Keratinocyte (primary cell): Measurements from ENCODE around the gene IGFN1. TPM values are rescaled to one million over a fixed set of nuclear protein-coding genes. Genes with fewer than 3 reads are reported as not detected.

Experiments
- DNase-seq: peaks from one replicate; pipeline ENCODE4 v3.0.0-alpha.2; 2011; ENCODE audit warnings: low read depth, missing footprints, low spot score
- FAIRE-seq: peaks from 2 replicates; lab custom pipeline; 2011; peaks lifted over from hg19 to GRCh38; lab: Jason Lieb, UNC
- H2AFZ ChIP-seq: 2 replicates; pipeline ENCODE4 v1.6.0; 2012; ENCODE audit warnings: low read length, control low read depth, inconsistent platforms; ENCODE audit not compliant: control insufficient read depth
- H3K27ac ChIP-seq: 2 replicates; pipeline ENCODE4 v1.5.1; 2011; ENCODE audit warnings: low read length; ENCODE audit not compliant: control insufficient read depth, insufficient read depth
- H3K27me3 ChIP-seq: 3 replicates; pipeline ENCODE4 v1.6.0; 2011; ENCODE audit warnings: low read length; ENCODE audit not compliant: control insufficient read depth, insufficient read depth; ENCODE audit errors: extremely low read depth
- H3K36me3 ChIP-seq, 2 experiments: 2 replicates in 1 of 2; 3 replicates in 1 of 2; pipeline ENCODE4 v1.5.1; 2011; ENCODE audit warnings: low read length in 2 of 2, mild to moderate bottlenecking in 1 of 2; ENCODE audit not compliant: control insufficient read depth in 2 of 2, insufficient read depth in 2 of 2; ENCODE audit errors: extremely low read depth in 1 of 2
- H3K4me1 ChIP-seq: 3 replicates; pipeline ENCODE4 v1.5.1; 2011; ENCODE audit warnings: low read length; ENCODE audit not compliant: control insufficient read depth, insufficient read depth; ENCODE audit errors: extremely low read depth
- H3K4me2 ChIP-seq: 3 replicates; pipeline ENCODE4 v1.6.0; 2011; ENCODE audit warnings: low read depth, low read length; ENCODE audit not compliant: control insufficient read depth, insufficient read depth; ENCODE audit errors: extremely low read depth
- H3K4me3 ChIP-seq, 3 experiments: fragments of 200-600 bp in 1 of 3; sonication (generic) in 1 of 3; 2 replicates in 2 of 3; 3 replicates in 1 of 3; pipeline ENCODE4 v1.5.1; 2011 to 2016; ENCODE audit warnings: low read length in 3 of 3, mild to moderate bottlenecking in 3 of 3, control low read depth in 2 of 3, inconsistent platforms in 1 of 3, low read depth in 1 of 3, mixed read lengths in 1 of 3, mixed run types in 1 of 3, moderate library complexity in 1 of 3; ENCODE audit not compliant: control insufficient read depth in 2 of 3, insufficient read depth in 2 of 3; ENCODE audit errors: extremely low read depth in 1 of 3
- H3K79me2 ChIP-seq: 2 replicates; pipeline ENCODE4 v1.6.0; 2012; ENCODE audit warnings: low read length; ENCODE audit not compliant: control insufficient read depth, insufficient read depth
- H3K9ac ChIP-seq: 3 replicates; pipeline ENCODE4 v1.6.0; 2011; ENCODE audit warnings: low read length; ENCODE audit not compliant: control insufficient read depth, insufficient read depth; ENCODE audit errors: extremely low read depth
- H3K9me1 ChIP-seq: 3 replicates; pipeline ENCODE4 v1.6.0; 2011; ENCODE audit warnings: low read length; ENCODE audit not compliant: control insufficient read depth, insufficient read depth; ENCODE audit errors: extremely low read depth
- H3K9me3 ChIP-seq: 2 replicates; pipeline ENCODE4 v1.5.1; 2012; ENCODE audit warnings: low read depth, low read length; ENCODE audit not compliant: control insufficient read depth
- H4K20me1 ChIP-seq: 3 replicates; pipeline ENCODE4 v1.6.0; 2011; ENCODE audit warnings: low read length; ENCODE audit not compliant: control insufficient read depth, insufficient read depth; ENCODE audit errors: extremely low read depth
- CTCF ChIP-seq, 3 experiments: IDR thresholded peaks in 1 of 3; conservative IDR thresholded peaks in 1 of 3; optimal IDR thresholded peaks in 1 of 3; 2 replicates in 2 of 3; 3 replicates in 1 of 3; pipeline versions ENCODE3 to v1.5.1; 2011; ENCODE audit warnings: low read length in 3 of 3, mild to moderate bottlenecking in 3 of 3, moderate library complexity in 2 of 3, control low read depth in 1 of 3, inconsistent platforms in 1 of 3; ENCODE audit not compliant: insufficient read depth in 2 of 3; ENCODE audit errors: extremely low read depth in 1 of 3
- EZH2 ChIP-seq: IDR thresholded peaks from one replicate; pipeline ENCODE4 v1.6.1; 2012; ENCODE audit warnings: inconsistent platforms, mild to moderate bottlenecking, low read length, moderate library complexity
- dilution Hi-C: fragments of 300-500 bp; cut with MboI; formaldehyde crosslinking; loops from one replicate; pipeline ENCODE4 v1.7.0; 2020; ENCODE audit warnings: low sequenced_read_pairs; ENCODE audit not compliant: extremely low pct_ligation_motif_present
- polyA plus RNA-seq, 5 experiments: library from polyadenylated mRNA; depleted of rRNA in 3 of 5; stranded (reverse) in 3 of 5; stranded (forward) in 1 of 5; unstranded in 1 of 5; fragments of >200 nt; gene quantifications; 1 replicate in 1 of 5; 2 replicates in 3 of 5; 3 replicates in 1 of 5; pipeline versions ENCODE4 v1.2.1 to v1.2.3, GENCODE V29; 2011 to 2012; ENCODE audit warnings: missing spikeins in 2 of 5, low read depth in 1 of 5, low replicate concordance in 1 of 5

IGFN1 gene
- polyA plus RNA-seq, 1 donor (not counting 4 experiments of a cell fraction or from before 2014, with no cell fraction given): not detected

- Histone ChIP-seq H3K9me3 (no peaks in the 10 kb centered on the region), H3K27ac (no peak overlapping the region), H3K36me3 (no peaks in the 10 kb centered on the region), H3K79me2 (no peaks in the 10 kb centered on the region), H2AFZ (peak overlapping the region; percentile 69), H3K4me1 (peaks cover 23% of the 10 kb centered on the region), H4K20me1 (no peaks in the 10 kb centered on the region), H3K9me1 (no peaks in the 10 kb centered on the region), H3K4me3 (peak overlapping the region; percentile 25 to 65 (median 61)), H3K27me3 (peaks cover 6% of the 10 kb centered on the region), H3K9ac (peak overlapping the region; percentile 53), H3K4me2 (peak overlapping the region; percentile 91)
- FAIRE-seq (no peak), DNase-seq (no peak)
- dilution Hi-C loops: no loop called here
- TF ChIP-seq CTCF (optimal IDR thresholded peaks at IDR 0.05 in 1 of 3, IDR thresholded peaks at IDR 0.05 in 1 of 3, conservative IDR thresholded peaks at IDR 0.05 in 1 of 3; ENCODE audit: extremely low read depth in 1 of 3, insufficient read depth in 2 of 3, low read length in 3 of 3): peak; percentile 12 to 39 (median 19)
- no peak for TF ChIP-seq EZH2
Observed at GRCh38 chr1:201171063-201172036, 19.3 kb upstream of the IGFN1 start.

- Histone ChIP-seq H3K4me1 (peaks cover 29% of the 10 kb centered on the region), H3K36me3 (no peaks in the 10 kb centered on the region), H3K27me3 (peaks cover 6% of the 10 kb centered on the region), H3K9me1 (no peaks in the 10 kb centered on the region), H3K9me3 (no peaks in the 10 kb centered on the region), H3K9ac (no peak overlapping the region), H3K4me2 (no peak overlapping the region), H3K4me3 (no peak overlapping the region), H2AFZ (no peak overlapping the region), H3K79me2 (no peaks in the 10 kb centered on the region), H4K20me1 (no peaks in the 10 kb centered on the region), H3K27ac (no peak overlapping the region)
- no peak for FAIRE-seq
- no peak for DNase-seq
- TF ChIP-seq EZH2 (no peak), CTCF (optimal IDR thresholded peaks at IDR 0.05 in 1 of 3, IDR thresholded peaks at IDR 0.05 in 1 of 3, conservative IDR thresholded peaks at IDR 0.05 in 1 of 3; ENCODE audit: extremely low read depth in 1 of 3, insufficient read depth in 2 of 3, low read length in 3 of 3) (no peak)
- dilution Hi-C loops: no loop called here
Observed at GRCh38 chr1:201172326-201172725, 18.3 kb upstream of the IGFN1 start.
